Measurements from ENCODE around the gene SVOPL.
A peak's percentile ranks its signal among the peaks of the same experiment; 100 is the strongest.
"Not testable (repeated sequence)": the region's sequence is repeated elsewhere in the genome, so short reads cannot be mapped to it uniquely, and the experiment has no call there.

Gene SVOPL, protein sequence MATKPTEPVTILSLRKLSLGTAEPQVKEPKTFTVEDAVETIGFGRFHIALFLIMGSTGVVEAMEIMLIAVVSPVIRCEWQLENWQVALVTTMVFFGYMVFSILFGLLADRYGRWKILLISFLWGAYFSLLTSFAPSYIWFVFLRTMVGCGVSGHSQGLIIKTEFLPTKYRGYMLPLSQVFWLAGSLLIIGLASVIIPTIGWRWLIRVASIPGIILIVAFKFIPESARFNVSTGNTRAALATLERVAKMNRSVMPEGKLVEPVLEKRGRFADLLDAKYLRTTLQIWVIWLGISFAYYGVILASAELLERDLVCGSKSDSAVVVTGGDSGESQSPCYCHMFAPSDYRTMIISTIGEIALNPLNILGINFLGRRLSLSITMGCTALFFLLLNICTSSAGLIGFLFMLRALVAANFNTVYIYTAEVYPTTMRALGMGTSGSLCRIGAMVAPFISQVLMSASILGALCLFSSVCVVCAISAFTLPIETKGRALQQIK

DNA sequence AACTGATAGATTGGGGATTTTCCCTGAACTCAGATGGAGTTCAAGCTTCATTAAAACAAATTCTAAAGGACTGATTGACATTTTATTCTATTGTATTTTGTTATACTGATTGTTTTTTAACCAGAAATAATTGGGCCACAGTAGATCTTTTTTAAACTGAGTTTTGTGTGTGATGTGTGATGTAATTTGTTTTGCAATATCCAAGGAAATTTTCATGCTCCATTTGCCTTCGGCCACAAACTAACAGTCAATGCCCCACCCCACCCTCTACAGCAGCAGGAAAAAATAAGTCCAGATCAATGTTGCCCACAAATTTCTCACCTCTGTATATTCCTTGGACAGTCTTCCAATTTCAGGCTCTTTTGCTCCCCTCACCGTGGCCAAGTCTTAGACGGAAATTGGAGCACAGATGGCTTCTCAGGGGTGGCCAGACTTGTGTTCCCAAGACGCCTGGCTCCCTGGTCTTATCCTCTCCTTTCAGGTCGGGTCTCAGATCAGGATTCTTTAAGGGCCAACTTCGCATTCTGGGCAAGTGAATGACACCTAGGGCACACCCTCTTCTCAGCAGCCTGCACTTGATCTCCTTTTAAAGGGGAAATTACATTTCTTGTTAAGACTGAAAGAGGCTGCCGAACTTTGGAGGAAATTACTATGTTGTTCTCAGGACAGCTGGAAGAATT lies at the start of gene SVOPL:
Gene SVOPL (minus strand): TSS at position 506 of the 680 bp plus-strand sequence. CDS start 22,317 bp downstream, outside the sequence.
- DNase-seq, result no peak

DNA sequence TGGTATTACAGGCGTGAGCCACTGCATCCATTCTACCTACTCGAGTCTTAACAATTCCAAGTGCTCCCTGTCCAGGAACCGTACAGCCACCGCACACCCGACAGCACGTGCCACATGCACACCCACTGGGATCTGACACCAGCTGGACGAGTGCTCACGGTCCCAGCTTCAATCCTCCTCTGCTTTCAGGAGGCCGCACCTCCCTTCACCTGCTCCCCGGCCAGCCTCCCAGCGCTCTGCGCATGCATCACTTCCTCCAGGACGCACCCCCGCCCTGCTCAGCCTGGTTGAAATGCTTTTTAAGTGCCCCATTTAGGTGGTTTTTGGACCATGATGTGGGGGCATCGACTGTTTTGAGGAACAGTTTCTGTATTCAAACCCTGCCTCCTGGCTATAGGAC lies 49.3 kb upstream of the SVOPL start:
- DNase-seq, result no peak

DNA sequence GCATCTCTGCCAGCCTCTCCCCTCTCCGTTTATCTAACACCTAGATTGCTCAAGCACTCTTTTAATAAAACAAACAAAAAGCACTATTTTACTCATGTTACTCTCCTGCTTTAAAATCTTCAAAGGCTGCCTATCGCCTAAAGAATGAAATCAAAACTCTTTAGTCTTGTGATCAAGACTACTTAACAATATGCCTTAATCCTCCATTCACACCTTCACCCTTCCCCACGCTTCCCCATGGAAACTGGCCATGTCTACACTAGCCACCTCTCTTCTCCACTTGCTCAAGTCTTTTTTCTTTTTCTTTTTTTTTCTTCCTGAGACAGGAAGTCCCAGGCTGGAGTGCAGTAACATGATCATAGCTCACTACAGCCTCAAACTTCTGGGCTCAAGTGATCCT lies 48.8 kb upstream of the SVOPL start:
- DNase-seq, result no peak

DNA sequence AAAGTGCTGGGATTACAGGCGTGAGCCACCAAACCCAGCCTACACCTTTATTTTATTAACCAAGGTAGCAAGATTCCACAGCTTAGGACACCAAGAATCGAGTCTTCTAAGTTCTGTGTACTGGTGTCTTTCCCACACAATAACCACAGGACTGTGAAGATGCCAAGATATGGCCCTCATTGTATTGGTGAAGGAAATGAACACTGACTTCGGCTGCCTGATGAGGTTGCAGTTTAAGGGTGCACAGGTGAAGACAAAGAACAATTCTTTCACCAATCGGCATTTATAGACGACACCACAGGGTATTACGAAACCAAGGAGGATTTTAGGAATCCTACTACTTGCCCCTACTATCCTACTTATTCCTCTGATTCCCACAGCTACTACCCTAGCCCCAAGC lies 47.5 kb upstream of the SVOPL start:
- no peak for DNase-seq

DNA sequence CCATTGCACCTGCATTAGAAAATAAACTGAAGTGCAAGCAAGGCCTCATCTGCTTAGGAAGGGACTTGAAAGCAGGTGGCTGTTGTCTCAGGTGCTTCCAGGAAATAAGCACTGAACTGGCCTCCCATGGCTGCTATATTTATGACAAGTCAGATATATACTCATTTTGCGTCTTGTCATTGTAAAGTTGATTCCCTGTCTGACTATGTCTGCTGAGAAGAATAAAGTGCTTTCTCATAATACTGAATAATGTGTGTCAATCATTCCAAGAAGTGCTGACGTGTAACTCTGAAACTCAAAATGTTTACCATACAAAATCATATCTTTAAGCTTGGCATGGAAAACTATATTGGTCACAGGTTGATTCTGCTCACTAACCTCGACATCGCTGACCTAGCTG lies 44.9 kb upstream of the SVOPL start:
- DNase-seq, result no peak

DNA sequence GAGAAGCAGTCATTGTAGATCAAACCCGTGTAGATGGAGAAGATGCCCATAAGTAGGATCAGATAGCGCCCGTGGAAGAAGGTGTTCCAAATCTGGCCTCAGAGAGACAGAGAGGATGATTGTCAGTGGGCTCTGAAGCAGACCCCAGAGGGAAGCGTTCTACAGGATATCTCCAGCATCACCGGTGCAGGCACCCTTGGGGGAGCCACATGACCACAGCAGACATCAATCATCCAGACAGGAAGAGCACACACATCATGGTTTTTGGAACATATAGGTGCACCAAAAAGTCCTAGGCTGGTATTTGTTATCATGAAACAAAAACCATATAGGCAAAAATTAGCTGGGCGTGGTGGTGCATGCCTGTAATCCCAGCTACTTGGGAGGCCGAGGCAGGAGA lies 44.0 kb upstream of the SVOPL start:
- no peak for DNase-seq

DNA sequence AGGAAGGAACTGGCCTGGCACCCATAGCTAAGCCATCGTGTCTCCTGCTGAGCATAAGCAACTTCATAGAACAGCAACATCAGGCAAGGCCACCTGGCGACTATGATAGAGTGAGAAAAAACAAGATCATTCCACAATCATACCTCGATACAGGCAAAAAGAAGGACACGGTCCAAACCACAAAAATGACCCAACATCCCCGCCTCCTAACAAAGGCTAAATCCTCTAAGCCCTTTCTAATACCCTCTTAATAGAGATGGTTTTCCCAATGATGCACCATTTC lies 40.2 kb upstream of the SVOPL start:
- no peak for DNase-seq

DNA sequence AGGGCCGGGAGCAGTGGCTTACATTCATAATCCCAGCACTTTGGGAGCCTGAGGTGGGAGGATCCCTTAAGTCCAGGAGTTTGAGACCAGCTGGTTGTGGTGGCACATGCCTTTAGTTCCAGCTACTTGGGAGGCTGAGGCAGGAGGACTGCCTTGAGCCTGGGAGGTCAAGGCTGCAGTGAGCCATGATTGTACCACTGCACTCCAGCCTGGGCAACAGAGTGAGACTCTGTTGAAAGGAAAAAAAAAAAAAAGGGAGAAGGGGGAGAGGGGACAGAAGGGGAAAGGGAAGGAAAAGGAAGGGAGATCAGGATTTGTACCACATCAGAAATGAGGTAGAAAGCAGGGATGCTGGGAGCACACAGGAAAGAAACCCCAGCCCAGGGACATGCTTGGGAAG lies 38.7 kb upstream of the SVOPL start:
- DNase-seq, result no peak

DNA sequence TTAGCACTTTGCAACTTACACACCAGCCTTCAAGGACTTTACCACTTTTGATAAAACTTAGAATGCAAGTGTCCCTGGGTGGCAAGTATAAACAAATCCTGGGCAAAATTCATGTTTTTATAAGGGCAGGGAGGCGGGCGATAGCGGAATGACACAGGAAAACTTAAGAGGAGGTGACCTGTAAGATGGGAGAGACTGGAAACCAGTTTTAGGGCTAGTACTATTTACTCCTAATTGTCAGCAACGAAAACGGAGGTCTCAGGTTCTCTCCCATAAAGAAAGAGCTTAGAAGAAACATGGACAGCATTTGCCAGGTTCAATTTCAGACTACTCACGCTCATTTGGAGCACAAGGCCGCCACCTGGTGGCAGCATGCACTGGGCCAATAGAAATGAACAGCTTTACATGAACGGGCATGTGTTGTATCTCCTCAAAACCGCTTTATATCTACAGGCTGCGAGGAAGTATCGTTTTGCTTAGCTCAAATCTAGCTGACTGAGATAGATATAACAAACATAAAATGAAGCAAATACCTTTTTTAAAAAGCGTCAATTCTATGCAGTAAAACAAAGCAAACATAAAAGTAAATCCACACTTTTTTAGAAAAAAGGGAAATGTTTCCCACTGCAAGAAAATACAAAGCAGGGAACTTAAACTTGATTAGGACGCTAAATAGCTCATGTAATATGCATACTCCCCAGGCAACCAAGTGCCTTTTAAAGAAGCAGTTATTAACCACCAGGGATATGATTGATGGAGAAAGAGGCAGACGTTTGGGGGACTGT lies 37.6 kb upstream of the SVOPL start:
- DNase-seq, result peak; percentile 92

DNA sequence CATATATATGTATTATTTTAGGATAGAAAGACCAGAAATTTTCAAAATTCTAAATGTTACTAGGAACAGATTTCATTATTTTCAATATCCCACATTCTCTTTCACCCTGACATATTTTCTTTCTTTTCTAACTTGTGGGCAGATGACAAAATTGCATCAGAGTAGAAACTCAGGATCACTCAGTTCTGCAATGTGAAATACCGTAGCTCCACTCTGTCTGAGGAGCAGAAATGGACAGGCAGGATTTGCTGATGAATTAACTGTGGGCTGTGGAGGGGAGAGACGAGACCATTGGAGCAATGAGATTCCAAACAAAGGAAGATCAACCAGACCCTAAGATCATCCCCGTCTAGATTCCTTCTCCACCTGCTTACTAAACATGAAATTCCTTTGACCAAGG lies 37.0 kb upstream of the SVOPL start:
- DNase-seq, result no peak

DNA sequence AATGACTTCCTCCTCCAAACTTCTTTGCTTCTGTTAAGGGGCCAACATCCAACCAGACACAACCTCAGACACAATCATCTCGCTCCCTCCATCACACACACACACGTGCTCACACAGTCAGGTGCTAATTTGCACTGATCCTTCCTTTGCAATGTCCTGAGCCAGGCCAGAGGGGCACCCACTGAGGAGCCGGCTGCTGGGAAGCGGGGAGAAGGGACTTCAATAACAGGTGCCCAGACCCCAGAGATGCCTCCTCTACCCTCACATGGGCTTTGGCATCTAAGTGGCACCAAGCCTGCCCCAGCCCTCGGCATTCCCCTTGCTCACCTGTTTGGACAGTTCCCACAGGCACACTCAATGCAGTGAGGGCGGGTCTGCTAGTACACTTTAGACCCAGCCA lies 34.2 kb upstream of the SVOPL start:
- DNase-seq, result no peak

DNA sequence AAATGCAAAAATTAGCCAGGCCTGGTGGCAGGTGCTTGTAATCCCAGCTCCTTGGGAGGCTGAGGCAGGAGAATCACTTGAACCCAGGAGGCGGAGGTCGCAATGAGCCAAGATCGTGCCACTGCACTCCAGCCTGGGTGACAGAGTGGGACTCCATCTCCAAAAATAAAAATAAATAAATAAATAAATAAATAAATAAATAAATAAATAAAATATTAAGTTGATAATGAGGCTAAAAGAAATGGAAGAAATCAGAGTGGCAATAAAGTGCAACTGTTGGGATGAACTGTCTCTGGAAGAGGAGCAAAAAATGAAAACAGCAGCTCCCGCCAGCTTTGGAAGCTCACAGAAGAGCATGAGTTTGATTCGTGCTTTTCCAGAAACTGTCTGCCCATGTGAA lies 30.6 kb upstream of the SVOPL start:
- not testable (repeated sequence) for DNase-seq

DNA sequence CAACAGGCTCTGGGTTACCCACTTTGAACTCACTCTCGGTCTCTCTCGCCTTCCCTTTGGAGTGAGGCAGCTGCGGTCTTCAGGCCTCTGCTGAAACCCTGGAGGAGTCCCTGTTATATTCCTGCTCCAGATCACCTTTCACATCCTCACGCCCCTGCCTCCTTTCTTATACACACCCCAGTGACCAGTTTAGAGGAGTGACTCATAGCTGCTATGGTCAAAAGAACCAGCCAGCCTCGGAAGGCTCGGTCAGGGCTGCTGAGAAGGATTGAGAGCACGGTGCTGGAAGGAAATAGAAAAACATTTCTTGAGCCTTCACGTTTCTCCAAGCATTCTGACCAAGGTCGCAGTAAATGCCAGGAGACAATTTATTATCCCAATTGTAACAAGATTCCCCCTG lies 28.3 kb upstream of the SVOPL start:
- DNase-seq, result peak; percentile 59

DNA sequence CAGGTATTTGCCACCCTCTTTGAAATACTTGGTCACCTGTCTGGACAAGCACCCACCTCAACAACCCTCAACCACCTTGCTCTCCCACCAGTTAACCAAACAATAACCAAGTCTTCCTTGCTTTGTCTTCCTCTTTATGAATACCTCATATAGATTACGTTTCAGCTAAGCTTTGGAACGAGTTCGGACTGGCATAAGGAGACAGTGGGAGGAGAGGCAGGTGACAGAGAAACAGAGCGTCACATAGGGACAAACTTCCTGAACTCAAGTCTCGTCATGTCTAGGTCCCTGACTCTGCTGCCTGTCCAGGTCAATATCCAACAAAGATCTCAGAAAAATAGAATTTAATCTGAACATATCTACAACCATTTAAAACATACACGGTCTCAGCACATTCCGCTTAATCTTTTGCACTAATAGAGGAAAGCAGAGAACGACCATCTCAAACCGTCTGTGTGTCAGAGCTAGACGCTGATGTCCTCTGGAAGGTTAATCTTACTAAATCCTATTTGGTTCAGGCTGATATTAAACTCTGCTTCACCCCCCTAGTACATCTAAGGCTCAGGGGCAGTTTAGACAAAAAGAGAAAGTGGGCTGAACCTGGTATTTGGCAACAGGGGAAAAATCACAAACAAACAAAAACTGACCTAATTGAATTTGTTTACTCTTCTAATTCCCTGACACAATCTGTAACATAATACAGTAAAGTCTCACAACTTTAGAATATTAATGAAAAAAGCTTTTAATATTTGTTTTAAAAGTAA lies 26.4 kb upstream of the SVOPL start:
- no peak for DNase-seq

DNA sequence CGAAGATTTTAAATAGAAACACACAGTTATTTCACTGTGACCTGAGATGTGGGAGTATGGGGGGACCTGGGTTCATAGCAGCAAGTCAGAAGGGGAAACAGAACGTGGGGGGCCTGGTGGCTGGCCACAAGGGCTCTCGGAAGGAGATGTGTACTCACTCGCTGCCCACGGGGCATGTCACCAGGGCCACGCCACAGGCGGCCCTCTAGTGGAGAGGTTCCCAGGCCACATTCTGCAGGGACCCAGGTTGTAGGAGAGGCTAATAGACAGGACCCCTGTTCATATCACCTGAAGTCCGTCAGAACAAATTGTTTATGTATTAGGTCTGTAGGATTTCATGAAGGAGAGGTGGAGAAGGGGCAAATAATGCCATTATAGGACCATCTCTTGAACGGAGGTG lies 25.1 kb upstream of the SVOPL start:
- DNase-seq, result no peak

DNA sequence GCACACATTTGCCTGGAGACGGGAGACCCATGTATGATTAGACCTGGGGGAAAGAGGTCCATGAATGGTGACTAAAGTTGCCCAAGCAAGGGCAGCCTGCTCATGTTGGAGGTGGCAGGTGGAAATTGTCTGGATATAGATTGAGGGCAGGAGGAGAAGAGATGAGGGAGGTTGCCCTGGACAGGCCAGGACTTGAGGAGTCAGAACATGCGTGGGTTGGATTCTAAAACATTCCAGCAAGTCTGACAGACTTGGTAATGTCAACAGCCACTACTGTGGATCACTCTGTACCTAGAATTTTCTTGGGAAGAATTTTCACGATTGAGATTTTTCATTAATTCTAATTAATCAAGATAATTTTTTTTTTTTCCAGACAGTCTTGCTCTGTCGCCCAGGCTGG lies 19.1 kb upstream of the SVOPL start:
- DNase-seq, result no peak

DNA sequence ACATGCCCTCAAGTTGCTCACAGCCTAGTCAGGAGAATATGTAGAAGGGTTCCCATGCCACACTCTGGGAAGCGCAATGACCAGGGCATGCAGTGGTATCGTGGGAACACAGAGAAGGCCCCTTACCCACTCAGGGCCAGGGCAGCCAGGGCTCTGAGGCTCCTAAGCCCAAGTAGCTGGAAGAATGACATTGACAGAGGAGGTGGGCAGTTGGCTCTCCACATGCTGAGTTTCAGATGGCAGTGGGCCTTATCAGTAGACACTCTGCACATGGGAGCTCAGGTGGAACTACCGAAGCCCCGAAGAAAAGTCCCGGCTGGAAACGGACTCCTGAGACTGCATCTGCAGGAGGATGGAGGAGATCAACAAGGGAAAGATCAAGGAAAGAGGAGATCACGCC lies 15.7 kb upstream of the SVOPL start:
- no peak for DNase-seq

DNA sequence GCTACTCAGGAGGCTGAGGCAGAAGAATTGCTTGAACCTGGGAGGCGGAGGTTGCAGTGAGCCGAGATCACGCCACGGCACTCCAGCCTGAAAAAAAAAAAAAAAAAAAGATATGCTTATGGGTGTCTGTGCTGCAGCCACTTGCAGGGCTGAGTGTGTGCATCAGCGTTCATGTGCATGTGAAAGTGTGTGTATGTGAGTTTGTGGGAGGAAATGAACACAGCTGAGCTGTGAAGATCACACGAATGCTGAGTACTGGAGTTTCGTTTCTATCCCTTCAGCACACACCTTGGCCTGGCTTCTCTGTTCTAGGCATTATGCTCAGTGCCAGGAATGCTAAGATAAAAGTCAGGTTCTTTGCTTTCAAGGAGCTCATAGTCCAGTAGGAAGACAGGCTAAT lies 12.0 kb upstream of the SVOPL start:
- no peak for DNase-seq

DNA sequence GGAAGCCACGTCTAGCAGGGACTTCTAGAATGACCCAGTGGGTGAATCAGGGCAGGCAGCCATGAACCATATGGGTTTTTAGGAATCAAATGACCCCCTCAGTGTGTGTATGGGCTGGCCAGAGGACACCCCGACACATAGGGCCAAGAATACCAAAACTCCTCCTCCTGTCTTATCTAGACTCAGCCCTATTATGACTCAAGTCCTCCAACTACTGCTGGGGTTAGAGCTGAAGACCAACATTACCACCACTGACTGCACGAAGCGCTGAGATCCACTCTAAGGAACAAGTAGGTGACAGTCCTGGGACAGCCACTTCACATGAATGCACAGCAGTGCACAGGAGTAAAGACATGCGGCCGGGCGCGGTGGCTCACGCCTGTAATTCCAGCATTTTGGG lies 11.5 kb upstream of the SVOPL start:
- DNase-seq, result no peak

DNA sequence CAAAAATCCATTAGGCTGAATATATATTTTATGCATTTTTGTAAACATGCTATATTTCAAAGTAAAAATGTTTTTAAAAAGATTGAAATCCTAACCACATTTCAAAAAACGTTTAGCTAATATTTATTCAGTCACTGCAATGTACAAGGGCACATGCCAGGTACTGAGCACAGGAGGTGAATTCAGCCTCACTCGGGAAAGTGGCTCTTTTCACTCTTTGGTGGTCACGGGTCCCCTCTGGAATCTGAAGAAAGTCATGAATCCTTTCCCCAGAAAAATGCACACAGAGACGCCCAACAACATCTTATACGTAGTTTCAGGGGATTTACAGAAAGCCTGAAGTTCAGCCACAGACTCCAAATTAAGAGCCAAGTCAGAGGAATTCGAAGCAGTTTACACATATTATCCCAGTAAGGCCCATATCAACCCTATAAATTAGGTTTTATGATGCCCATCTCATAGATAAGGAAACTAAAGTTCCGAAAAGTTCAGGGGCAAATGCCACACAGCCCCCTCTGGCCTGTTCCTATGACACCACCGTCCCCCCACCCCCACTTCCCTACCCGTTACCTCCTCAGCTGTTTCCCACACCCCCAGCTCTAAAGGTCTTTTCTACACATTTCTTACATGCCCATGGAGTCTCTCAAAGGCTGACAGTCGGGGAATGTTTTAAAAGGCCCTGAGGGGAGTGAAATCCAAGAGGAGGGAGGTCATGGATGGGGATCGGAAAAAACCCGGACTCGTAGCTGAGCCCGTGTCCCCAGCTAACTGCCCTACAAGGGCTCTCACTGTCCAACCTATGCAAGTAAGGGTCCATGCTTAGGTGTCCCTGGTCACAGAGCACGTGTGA lies 9.6 kb upstream of the SVOPL start:
- DNase-seq, result peak; percentile 59

DNA sequence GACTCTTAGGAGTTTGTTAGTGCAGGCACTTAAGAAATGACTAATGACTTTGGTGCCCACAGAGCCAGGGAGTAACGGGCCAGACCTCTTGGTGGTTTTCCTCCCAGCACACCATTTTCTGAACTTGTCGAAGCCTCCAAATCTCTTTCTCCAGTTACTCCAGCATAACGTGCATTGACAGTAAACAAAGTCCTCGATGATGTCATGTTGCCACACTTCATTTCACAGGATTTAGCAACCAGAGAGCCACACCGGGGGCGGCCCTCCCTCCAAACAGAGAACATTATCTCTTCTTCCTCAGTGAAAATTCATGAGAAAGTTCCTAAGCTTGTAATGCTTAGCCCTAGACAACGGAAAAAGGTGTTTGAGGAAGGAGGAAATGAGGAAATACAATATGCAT lies 4.0 kb upstream of the SVOPL start:
- DNase-seq, result no peak

DNA sequence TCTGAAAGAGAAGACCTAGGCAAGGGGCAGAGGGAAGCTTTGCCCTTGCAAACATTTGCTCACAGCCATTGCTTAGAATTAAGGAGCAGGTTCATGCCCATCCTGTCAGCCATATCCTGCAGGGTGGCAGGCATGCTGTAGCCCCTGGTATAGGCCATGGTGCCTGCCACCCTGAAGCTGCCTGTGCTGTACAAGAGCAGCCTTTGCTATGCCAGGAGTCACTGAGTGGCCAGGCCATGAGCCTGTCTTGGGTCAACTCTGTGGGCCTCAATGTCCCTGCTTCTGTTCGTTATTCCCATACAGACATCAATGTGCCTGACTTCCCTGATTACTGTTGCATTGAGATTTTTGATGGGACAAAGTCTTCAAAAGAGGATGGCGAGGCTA lies 368 bp upstream of the SVOPL start:
- no peak for DNase-seq
